Caco-2 (cell line): ENCODE data around the gene ELL3. TPM values are rescaled to one million over a fixed set of nuclear protein-coding genes. Genes with fewer than 3 reads are reported as not detected.

ENCODE experiments used
- BruUV-seq: library from RNA; stranded (reverse); fragments of 400-500 nt; replicated peaks from 2 replicates; lab custom pipeline; 2021; lab: Mats Ljungman, UMichigan
- CTCF ChIA-PET: fragments of 300-600 bp; sonication (Branson Sonifier 250); formaldehyde crosslinking; loops from one replicate; lab custom pipeline; 2022; ENCODE audit warnings: antibody characterized with exemption; lab: Charles Lee
- POLR2A ChIA-PET: fragments of 300-600 bp; sonication (Branson Sonifier 250); formaldehyde crosslinking; loops from one replicate; lab custom pipeline; 2022; ENCODE audit warnings: antibody characterized with exemption; lab: Charles Lee
- DNase-seq, 2 experiments: peaks; one replicate each; pipeline versions ENCODE4 v3.0.0 to v3.0.0-alpha.2; 2020 to 2022
- H3K27me3 ChIP-seq: replicated peaks from 2 replicates; pipeline ENCODE4 v1.6.0; 2011; ENCODE audit warnings: low read length; ENCODE audit not compliant: control insufficient read depth, insufficient read depth
- H3K36me3 ChIP-seq: 2 replicates; pipeline ENCODE4 v1.5.1; 2011; ENCODE audit warnings: low read length; ENCODE audit not compliant: control insufficient read depth, insufficient read depth
- H3K4me1 ChIP-seq: fragments of 250-450 bp; sonication (Bioruptor Pico); 2 replicates; pipeline ENCODE4 v1.5.1; 2020; ENCODE audit warnings: mild to moderate bottlenecking
- H3K4me3 ChIP-seq: 2 replicates; pipeline ENCODE4 v1.5.1; 2011; ENCODE audit warnings: low read depth, mild to moderate bottlenecking, control low read depth, low read length
- H3K9me3 ChIP-seq: fragments of 250-450 bp; sonication (Bioruptor Pico); 2 replicates; pipeline ENCODE4 v1.5.1; 2020; ENCODE audit warnings: mild to moderate bottlenecking, moderate library complexity
- H3K27ac Mint-ChIP-seq: one replicate; pipeline ENCODE4 v1.8.0; 2022; ENCODE audit warnings: mixed read lengths; ENCODE audit not compliant: unreplicated experiment
- H3K27me3 Mint-ChIP-seq: one replicate; pipeline ENCODE4 v1.8.0; 2022; ENCODE audit warnings: mixed read lengths; ENCODE audit not compliant: insufficient read depth, unreplicated experiment
- H3K36me3 Mint-ChIP-seq: one replicate; pipeline ENCODE4 v1.8.0; 2022; ENCODE audit warnings: mild to moderate bottlenecking, mixed read lengths; ENCODE audit not compliant: insufficient read depth, unreplicated experiment
- H3K4me1 Mint-ChIP-seq: one replicate; pipeline ENCODE4 v1.8.0; 2022; ENCODE audit warnings: low read depth, mixed read lengths; ENCODE audit not compliant: unreplicated experiment
- H3K4me3 Mint-ChIP-seq: one replicate; pipeline ENCODE4 v1.8.0; 2022; ENCODE audit warnings: mild to moderate bottlenecking, moderate library complexity, mixed read lengths; ENCODE audit not compliant: unreplicated experiment
- H3K9me3 Mint-ChIP-seq: one replicate; pipeline ENCODE4 v1.8.0; 2022; ENCODE audit warnings: mixed read lengths; ENCODE audit not compliant: unreplicated experiment
- CTCF ChIP-seq, 2 experiments: fragments of 200-600 bp in 1 of 2; IDR thresholded peaks; 1 replicate in 1 of 2; 2 replicates in 1 of 2; pipeline versions ENCODE4 v1.5.1 to v1.8.0; 2011 to 2022; ENCODE audit warnings: antibody characterized with exemption in 1 of 2, control low read depth in 1 of 2, inconsistent platforms in 1 of 2, low read depth in 1 of 2, low read length in 1 of 2, mild to moderate bottlenecking in 1 of 2, moderate library complexity in 1 of 2; ENCODE audit not compliant: insufficient read depth in 1 of 2, severe bottlenecking in 1 of 2, unreplicated experiment in 1 of 2
- intact Hi-C: fragments of 100-400 bp; cut with micrococcal nuclease; formaldehyde crosslinking; loops from one replicate; pipeline ENCODE4 v1.10.0; 2022; ENCODE audit not compliant: unreplicated experiment
- total RNA-seq: library from RNA; stranded (reverse); gene quantifications from 2 replicates; pipeline ENCODE4 v1.2.3, GENCODE V29; 2022

Gene ELL3
- total RNA-seq, 1 experiment from 2014 or later, result 0.18 TPM

DNA sequence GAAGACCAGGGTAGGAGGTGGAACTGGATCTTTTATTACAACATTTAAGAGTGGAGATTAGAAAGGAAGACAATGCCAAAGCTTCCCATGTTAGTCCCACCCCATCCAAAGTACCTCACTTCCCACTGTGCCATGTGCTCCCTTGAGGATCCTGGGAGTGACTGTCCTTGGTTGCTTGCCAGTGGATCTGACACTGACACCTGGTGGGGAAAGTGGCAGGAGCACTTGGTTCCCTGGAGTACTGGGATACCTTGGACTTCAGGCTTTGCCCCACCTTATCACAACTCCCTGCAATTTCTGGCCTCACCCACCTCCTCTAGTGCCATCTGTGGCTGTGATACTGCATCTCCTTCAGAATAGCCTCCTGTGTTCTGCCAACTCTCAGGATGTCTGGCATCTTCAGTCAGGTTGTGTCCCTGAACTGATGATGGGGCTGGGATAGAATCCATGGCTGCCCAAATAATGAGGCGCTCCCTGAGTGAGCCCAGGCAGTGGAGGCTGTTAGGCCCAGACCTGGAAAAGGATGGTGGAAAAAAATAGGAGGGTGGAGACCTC, 1.3 kb downstream of the ELL3 start:
- no peaks in the 10 kb centered on the region for H3K4me1 ChIP-seq
- TF ChIP-seq CTCF (IDR thresholded peaks at IDR 0.05; ENCODE audit: insufficient read depth in 1 of 2, low read depth in 1 of 2, low read length in 1 of 2, severe bottlenecking in 1 of 2, unreplicated experiment in 1 of 2), result peak; percentile 54 to 56
- no peaks in the 10 kb centered on the region for H3K27me3 ChIP-seq
- H3K36me3 ChIP-seq, result peaks cover 1% of the 10 kb centered on the region; the same call in 1 of the 2 replicates
- Mint-ChIP-seq H3K4me1 (no peaks in the 10 kb centered on the region), H3K27ac (no peak overlapping the region), H3K4me3 (no peak overlapping the region), H3K9me3 (no peaks in the 10 kb centered on the region), H3K36me3 (peaks cover 41% of the 10 kb centered on the region), H3K27me3 (no peaks in the 10 kb centered on the region)
- H3K4me3 ChIP-seq, result no peak overlapping the region
- no TSS peak for BruUV-seq
- CTCF ChIA-PET, result no interaction called here
- intact Hi-C loops, result no loop called here
- no peaks in the 10 kb centered on the region for H3K9me3 ChIP-seq
- POLR2A ChIA-PET, result no interaction called here
- DNase-seq, result peak; percentile 66 to 71

- Mint-ChIP-seq H3K27ac (no peak overlapping the region), H3K4me1 (no peaks in the 10 kb centered on the region), H3K27me3 (no peaks in the 10 kb centered on the region), H3K4me3 (no peak overlapping the region), H3K9me3 (no peaks in the 10 kb centered on the region), H3K36me3 (peaks cover 56% of the 10 kb centered on the region)
- CTCF ChIA-PET, result no interaction called here
- DNase-seq, result no peak
- Histone ChIP-seq H3K9me3 (no peaks in the 10 kb centered on the region), H3K4me3 (no peak overlapping the region), H3K36me3 (peaks cover 1% of the 10 kb centered on the region; the same call in 1 of the 2 replicates), H3K27me3 (no peaks in the 10 kb centered on the region), H3K4me1 (no peaks in the 10 kb centered on the region)
- no TSS peak for BruUV-seq
- POLR2A ChIA-PET, result no interaction called here
- no peak for TF ChIP-seq CTCF (IDR thresholded peaks at IDR 0.05; ENCODE audit: insufficient read depth in 1 of 2, low read depth in 1 of 2, low read length in 1 of 2, severe bottlenecking in 1 of 2, unreplicated experiment in 1 of 2)
- intact Hi-C loops, result no loop called here
Observed at GRCh38 chr15:43774062-43774461, 2.7 kb downstream of the ELL3 start.

DNA sequence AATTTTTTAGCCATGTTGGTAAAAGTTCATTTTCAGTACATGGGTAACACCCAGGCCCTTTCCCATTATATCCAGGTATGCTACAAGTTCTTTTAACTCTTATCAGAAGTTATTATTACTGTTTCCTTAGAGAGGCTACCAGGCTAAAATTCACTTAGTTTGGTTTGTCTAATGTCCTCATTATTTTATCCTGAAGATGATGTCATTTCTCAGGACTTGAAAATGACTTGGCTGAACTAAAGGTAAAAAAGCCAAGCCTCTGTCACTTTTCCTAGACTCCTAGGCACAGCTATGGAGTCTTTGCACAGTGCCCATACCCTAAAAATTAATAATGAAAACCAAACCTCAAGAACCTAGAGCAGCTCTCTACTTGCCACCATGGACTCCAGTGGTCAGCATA, 4.1 kb downstream of the ELL3 start:
- H3K27ac Mint-ChIP-seq, result no peak overlapping the region
- H3K4me1 Mint-ChIP-seq, result no peaks in the 10 kb centered on the region
- H3K9me3 Mint-ChIP-seq, result no peaks in the 10 kb centered on the region
- H3K36me3 ChIP-seq, result peaks cover 1% of the 10 kb centered on the region; the same call in 1 of the 2 replicates
- H3K27me3 ChIP-seq, result no peaks in the 10 kb centered on the region
- no peaks in the 10 kb centered on the region for H3K4me1 ChIP-seq
- intact Hi-C loops, result no loop called here
- H3K27me3 Mint-ChIP-seq, result no peaks in the 10 kb centered on the region
- ChIA-PET CTCF (no interaction called here), POLR2A (no interaction called here)
- H3K4me3 Mint-ChIP-seq, result no peak overlapping the region
- no peak overlapping the region for H3K4me3 ChIP-seq
- no peaks in the 10 kb centered on the region for H3K9me3 ChIP-seq
- peaks cover 70% of the 10 kb centered on the region for H3K36me3 Mint-ChIP-seq
- TF ChIP-seq CTCF (IDR thresholded peaks at IDR 0.05; ENCODE audit: insufficient read depth in 1 of 2, low read depth in 1 of 2, low read length in 1 of 2, severe bottlenecking in 1 of 2, unreplicated experiment in 1 of 2), result no peak
- DNase-seq, result no peak
- no TSS peak for BruUV-seq
